HG02678 (cell line): ENCODE measurements around the gene VPS8.

Experiments
- ATAC-seq: cut with Tn5 transposase; IDR thresholded peaks from one replicate; pipeline ENCODE4 v1.9.1; 2021; ENCODE audit warnings: mild to moderate bottlenecking, moderate library complexity; ENCODE audit not compliant: unreplicated experiment

The VPS8 gene

DNA sequence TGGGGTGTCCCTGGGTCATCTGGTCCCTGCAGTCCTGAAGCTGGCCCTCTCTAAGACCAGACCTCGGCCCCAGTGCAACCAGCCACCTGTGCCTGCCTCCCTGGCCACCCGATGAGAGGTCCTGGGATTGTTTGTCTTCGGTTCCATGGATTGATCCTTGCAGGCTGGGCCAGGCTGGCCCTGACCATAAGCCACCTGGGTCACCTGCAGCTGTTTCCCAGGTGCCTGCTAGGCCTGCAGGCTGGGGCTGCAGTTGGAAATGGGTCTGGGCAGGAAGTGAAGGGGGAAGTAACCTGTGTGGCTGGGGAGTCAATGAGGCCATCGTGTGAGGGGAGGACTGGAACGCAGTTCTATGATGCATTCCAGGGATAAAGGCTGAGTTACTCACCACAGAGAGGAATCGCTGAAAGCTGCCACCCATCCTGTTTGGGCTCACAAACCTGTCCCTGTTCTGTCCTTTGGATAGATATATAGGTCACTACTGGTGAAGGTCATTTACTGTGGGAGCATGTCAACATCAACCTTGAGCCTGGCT is 30.9 kb upstream of the VPS8 start:
- ATAC-seq = no peak

DNA sequence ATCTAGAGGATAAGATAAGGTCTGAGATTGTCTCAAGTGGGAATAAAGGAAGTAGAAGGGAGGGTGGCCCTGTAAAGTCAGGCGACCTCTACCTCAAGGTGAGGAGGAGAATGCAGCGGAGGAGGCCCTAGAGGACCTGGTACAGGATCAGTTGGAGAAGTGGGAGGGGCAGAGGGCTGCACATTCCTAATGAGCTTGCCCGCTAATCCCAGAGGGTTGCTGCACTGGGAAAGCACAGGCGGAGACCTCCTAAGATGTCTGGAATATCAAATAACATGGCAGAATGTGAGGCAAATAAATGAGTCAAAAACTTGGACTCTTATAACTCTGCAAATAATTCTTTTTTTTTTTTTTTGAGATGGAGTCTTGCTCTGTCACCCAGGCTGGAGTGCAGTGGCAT is 30.2 kb upstream of the VPS8 start:
- ATAC-seq = no peak

DNA sequence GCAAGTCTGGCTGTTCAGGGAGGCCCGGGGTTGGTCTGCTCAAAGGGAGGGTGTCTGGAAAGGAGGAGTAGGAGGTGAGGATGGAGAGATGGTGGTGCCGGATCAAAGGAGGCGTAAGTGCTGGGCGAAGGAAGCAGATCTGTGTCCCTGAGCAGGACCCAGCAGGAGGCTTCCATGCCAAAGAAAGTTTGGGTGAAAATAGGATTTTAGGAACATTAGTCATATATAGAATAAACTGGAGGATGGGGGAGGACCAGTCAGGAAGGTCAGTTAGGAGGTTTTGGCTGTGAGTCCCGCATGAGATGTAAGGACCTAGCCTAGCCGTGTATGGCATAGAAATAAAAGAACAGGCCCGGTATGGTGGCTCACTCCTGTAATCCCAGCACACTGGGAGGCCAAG is 28.6 kb upstream of the VPS8 start:
- ATAC-seq = no peak

DNA sequence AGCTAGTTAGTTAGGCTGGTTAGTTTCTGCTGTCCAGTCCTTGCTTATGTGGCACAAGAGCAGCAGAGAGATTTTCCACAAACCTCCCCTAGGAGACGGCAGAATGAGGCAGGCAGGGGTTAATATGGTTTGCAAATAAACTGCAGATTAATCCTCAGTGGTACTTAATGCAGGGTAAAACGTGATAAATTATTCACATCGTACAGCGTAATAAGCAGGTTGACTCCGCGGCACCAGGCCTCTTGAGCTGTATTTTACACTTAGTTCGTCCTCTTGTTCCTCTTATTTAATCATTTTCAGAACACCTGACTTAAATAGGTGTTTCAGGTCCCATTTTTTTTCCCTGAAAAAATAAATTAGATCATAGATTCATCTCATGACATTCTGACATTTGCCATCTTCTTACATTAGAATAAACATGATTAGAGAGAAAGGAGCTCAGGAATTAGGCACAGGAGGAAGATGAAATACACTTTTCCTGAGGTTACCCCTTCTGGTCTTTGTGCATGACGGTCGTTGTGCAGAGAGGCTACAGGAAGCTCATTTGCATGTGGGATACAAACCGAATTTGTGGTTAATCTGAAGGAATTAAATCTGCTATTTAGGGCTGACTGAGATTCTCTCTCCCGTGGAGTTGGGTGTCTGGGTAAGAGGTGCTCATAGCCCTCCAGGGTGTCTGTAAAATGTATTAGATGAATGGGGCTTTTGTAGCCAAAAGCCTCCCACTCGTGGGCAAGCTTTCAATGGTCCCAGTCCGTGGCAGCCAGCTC is 27.1 kb upstream of the VPS8 start:
- ATAC-seq = no peak

DNA sequence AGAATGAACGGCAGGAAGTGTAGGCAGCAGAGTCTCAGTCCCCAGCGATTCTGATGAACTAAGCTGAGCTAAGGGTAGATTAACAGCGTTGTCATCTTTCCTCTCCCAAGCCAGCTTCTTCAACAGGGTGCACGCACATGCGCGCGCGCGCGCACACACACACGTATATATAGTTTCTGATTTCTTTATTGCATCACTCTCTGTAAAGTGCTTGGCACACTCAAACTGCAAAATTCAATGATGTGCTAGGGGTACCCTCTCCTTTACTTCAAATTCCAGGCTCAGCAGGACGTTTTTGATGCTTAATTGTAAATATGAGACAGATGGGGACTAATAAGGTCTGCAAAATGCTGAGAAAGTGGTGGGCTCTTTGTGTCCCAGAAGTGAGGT is 26.1 kb upstream of the VPS8 start:
- ATAC-seq = no peak

DNA sequence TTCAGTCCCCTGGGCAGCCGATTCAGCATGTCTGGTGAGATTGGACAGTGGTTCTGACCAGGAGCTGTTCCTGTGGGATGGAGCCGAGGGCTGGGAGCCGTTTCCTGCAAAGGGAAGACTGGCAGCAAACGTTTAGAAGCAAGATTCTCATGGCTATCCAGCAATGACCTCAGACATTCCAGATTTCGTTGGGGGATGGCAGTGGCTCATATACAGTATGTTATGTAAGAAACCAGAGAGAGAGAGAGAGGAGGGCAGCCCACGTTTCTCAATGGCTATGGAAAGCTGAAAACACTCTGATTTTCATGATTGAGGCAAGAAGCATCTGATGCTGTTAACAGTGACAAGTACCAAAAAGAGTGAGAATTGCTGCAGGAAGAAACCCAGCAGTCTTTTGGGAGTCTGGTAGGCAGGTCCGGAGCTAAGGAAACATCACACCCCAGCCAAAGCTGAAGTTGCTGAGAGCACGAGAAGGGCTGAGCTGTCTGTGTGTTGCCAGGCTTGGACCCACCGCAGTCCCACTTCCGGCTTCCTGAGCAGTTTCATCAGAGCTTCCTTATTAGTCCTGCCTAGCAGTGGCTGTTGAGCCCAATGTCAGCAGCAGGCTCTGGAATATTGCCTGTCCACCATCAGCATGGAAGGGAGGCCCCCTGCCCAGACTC is 25.6 kb upstream of the VPS8 start:
- no peak for ATAC-seq

DNA sequence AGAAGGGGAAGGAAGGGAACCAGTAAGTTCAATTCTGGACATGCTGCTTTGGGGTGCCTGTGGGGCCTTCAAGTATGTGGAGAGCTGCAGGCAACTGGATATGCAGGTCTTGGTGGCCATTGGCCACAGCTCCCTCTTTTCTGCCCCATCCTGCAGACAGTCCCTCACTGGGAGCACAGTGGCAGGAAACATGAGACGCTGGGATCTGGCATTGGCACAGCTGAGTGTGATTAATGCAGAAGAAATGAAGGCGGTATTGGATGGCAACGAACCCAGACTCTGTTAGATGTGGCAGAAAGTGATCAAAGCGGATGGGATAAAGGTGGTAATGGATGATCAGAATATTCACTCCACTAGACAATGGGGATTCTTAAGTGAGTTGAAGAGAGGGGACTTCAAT is 23.2 kb upstream of the VPS8 start:
- no peak for ATAC-seq

DNA sequence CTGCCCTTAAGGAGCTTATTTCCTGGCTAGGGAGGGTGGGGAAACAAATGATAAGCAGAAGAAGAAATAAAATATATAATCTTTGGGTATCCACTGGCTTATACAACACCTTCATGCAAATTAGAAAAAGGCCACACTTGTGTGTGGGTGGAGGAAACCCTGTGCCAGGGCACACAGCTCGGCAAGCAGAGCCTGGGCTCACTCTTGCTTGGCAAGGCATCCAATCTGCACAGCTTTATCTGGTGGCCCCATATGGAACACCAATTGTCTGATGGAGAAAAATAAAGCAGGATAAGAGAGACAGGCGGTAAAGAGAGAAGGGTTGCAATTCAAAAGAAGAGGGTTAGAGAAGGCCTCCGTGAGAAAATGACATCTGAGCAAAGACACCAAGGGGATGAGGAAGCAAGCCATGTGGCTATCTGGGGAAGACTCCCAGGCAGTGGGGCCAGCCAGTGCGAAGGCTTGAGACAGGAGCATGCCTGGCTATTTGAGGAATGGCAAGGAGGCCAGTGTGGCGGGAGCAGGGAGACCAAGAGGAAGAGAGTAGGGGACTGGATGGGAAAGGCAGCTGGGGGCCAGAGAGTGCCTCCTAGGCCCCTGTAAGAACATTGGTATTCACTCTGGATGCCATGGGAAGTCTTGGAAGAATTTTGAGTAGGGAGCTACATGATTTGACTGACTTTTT is 22.5 kb upstream of the VPS8 start:
- no peak for ATAC-seq

DNA sequence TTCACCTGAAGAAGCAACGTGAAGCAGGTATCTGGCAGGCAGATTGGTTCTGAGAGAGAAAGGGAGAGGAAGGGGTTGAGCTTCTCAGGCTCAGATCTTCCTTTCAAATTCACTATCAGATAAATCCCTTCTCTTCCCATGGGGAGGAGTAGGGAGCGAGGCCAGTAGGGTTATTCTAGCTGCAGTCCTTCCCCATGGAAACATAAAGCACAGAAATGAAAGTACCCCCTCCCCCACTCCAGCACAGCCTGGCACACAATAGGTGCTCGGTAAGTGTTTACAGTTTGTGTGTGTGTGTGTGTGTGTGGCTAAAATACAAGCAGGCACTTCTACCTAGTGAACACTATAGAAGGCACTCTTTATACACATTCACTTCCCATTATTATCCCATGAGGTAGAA is 20.8 kb upstream of the VPS8 start:
- ATAC-seq = no peak

DNA sequence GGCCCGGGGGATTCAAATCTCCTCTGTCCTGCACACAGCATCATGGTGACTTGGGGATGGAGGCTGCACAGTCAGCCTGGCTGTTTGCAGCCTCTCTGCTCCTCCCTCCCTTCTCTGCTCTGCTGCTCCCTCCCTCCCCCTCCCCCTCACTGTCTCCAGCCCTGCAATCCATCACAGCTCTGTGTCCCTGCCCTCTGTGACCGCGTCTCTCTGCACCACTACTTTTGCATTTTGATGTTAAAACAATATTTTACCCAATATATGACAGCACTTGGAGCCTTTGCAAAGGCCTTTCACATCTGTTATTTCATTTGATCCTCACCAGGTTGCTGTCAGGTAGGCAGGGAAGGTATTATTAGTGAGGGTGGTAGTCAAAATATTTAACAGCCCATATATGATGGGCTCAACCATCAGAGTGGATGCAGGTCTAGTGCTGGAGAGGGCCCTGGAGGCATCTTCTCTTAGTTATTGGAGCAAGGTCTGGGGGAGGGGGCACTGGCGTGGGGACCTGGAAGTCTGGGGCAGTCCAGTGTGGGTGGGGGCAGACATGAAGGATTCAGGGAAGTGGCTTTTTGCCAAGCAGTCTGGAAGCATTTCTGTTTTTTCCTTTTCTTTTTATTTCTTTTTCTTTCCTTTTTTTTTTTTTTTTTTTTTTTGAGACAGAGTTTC is 16.3 kb upstream of the VPS8 start:
- ATAC-seq = no peak

DNA sequence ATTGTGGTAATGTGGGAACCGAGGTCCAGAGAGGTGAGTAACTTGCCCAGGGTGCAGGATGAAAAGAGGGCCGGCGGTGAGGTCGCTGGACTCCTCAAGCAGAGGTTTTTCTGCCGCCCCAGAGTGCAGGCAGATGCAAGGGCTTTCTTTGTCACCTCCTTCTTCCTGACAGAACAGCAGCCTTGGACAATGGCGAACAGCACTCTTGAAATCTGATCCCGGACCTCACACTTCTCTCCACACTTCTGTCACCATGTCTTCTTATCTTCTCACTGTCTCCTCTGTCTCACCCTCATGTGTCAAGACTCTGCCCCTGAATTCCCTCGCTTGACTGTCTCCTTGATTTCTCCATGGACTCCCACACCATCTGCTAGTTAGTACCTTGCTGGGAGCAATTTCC is 15.4 kb upstream of the VPS8 start:
- ATAC-seq = no peak

DNA sequence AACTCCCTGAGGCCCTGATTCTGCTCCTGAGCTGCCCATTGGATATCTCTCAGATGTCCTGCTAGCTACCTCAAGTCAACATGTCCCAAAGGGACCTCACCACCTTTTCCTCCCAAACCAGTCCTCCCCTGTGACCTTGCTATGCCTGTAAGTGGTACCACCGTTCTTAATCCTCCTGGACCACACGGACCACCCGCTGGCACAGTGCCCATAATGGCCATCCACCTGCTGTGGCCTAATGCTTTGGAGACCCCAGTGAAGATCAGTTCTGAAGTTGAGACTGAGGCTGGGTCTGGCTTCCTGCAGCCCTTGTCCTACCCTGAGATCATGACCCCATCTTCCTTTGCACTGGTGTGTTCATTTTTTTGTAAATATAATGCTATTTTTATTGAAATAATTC is 15.0 kb upstream of the VPS8 start:
- ATAC-seq = no peak

DNA sequence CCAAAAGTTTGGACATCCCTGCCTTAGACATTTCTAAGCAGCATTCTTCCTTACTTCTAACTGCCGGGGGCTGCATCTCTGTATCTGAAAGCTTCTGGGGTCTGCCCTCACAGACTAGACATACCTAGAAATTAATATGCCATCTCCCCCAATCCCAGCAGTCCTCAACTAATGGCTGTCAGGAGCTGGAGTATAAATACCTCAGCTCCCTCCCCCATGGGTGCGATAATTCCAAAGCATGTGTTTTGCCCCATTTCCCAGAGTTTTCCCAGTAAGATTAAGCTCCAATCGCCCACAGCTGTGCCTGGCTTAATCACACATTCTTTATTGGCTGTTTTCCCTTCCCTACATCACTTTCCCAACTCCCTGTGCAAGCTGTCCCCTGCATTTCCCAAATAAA is 13.8 kb upstream of the VPS8 start:
- ATAC-seq = no peak

DNA sequence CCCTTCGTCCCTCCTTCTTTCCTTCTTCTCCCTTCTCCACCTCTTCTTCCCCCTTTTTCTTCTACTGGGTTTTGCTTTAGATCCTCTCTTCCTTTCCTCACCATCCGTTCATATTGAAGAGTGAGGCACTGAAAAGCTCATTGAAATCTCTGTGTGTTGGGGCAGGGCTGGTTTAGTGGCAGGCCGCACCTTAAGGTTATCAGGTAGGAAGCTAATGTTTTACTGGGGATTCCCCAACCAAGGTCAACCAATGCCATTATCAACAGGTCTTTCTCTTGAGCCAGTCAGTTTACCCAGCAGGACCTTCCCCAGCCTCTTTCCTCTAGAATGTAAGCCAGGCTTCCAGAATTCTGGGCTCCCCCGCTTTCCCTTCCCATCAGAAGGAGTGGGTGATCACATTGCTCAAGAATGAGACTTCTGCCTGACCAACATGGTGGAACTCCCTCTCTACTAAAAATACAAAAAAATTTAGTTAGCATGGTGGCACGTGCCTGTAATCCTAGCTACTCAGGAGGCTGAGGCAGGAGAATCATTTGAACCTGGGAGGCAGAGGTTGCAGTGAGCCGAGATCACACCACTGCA is 11.5 kb upstream of the VPS8 start:
- no peak for ATAC-seq

DNA sequence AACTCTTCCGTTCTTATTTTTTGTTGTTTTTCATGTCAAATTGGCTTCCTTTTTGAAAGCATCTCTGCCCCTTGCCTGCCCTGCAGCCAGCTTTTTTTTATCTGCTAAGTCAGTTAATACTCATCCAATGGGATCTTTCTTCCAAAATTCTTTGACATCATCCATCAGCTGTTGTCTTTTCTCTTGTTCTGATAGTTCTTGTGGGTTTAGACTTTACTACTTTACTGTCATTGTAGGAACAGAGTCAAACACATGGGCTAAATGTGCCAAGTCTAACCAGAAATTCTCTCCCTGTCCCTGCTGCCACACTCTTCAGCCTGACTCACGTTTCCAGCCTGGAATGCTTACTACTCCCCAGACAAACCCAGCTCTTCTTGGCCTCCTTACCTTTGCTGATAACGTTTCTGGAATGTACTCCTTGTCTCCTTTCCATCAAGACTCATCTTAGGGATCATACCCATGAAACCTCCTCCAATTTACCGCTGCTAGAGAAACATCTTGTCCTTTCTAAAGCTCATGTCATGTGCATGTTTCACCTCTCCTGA is 10.7 kb upstream of the VPS8 start:
- no peak for ATAC-seq

DNA sequence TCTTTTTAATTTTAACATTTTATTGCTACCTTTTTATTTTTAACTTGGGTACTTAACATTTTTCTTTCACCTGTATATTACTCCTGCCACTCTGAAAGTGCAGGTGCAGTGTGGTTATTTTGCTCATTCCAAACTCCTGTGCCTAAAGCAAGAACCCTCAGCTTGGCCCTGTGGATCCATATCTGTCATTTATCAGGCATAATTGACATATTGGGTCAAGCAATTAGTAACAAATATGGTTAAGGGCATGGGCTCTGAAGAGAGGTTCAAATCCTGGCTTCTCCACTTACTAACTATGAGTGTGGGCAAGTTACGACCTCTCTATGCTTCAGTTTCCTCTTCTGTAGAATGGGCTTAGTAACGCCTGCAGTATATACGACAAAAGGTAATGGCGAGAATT is 9.8 kb upstream of the VPS8 start:
- ATAC-seq = no peak

DNA sequence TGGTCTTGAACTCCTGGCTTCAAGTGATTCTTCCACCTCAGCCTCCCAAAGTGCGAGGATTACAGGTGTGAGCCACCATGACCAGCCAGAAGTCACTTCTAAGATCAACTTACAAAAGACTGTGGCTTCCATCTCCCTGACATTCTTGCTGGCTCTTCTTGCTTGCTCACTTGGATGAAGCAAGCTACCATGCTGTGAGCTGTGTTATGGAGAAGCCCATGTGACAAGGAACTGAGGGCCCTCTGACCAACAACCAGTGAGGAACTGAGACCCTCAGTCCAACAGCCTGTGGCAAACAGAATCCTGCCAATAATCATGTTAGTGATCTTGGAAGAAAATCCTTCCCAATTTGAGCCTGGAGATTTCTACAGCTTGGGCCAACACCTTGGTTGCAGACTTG is 7.2 kb upstream of the VPS8 start:
- ATAC-seq = no peak

DNA sequence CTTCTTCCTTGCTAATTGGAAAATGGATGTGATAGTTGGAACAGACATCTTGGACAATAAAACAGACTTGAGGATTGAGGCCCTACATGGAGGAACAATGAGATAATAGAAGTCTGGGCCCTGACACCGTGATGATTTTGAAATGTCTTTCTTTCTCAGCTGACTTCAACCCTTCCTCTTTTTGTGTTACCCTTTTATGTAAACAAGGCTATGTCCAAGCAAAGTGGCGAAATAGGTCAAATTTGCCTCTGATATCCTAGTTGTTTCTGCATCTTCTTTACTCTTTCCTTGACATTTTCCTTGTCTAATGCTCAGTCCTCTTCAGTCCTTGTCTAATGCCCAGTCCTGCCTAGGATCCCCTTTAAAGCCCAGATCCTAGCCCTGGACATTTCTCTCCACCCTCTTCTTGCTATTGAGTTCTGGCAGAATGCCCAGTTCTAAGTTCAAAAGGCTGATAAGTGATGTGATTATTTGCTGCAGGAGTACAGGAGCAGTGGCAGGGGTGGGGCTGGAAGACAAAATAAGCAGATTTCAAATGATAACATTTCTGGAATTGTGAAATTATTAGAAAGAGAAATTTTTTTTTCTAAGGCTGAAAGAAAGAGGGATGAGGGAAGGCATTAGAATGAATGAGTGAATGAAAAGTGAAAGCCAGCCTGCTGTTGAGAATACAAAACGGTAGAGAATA is 6.5 kb upstream of the VPS8 start:
- no peak for ATAC-seq

DNA sequence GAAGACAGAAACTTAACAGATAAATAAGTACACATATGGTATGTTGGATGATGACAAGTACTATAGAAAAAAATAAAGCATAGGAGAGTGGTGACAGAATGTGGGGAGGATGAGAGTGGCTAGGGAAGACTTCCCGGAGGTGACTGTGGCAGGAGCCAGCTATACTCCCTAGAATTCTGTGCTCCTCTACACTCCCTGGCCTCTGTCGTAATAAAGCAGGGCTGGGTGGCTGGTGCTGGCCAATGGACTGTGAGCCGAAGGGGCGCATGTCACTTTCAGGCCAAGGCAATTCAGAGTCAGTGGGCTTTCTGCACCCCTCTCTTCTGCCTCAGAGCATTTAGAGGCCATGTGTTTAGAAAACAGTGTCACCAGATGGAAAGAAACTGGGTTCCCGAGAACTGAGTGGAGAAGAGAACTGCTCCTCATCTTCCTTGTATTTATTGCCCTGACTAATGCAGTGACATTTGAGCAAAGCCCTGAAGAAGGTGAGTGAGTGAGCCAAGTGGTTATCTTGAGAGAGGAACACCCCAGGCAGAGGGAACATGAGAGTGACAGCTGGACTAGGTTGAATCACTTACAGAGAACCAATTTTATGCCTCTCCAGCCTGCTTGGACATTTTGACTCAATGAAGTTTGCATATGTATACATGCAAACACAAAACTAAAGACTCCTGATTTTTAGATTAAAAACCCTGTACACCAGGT is 5.2 kb upstream of the VPS8 start:
- no peak for ATAC-seq

DNA sequence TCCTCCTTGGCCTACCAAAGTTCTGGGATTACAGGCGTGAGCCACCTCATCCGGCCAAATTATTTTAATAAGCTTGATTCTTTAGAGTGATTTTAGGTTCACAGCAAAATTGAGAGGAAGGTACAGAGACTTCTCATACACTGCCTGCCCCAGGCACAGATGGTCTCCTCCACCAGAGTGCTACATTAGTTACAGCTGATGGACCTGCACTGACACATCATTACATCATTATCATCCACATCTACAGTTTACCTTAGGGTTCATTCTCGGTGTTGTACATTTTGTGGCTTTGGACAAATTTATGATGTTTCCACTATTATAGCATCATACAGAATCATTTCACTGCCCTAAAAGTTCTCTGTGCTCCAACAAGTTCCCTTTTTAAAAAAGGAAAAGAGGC is 4.4 kb upstream of the VPS8 start:
- ATAC-seq = no peak
